Muscle of back (tissue), 11 donors: ENCODE data around the gene NDUFA13. TPM values are rescaled to one million over a fixed set of nuclear protein-coding genes. Genes with fewer than 3 reads are reported as not detected.

Experiments used
- DNase-seq, 3 donors: peaks; one replicate each; pipeline versions ENCODE4 v3.0.0 to v3.0.0-alpha.2; 2013
- polyA plus RNA-seq, 10 donors: library from polyadenylated mRNA; unstranded; fragments of 120-200 nt; gene quantifications; one replicate each; pipeline ENCODE4 v1.2.1, GENCODE V29; 2013; ENCODE audit not compliant: insufficient read length in 10 of 10

NDUFA13 gene
- polyA plus RNA-seq, 10 donors = 146 to 246 (median 175) TPM

DNA sequence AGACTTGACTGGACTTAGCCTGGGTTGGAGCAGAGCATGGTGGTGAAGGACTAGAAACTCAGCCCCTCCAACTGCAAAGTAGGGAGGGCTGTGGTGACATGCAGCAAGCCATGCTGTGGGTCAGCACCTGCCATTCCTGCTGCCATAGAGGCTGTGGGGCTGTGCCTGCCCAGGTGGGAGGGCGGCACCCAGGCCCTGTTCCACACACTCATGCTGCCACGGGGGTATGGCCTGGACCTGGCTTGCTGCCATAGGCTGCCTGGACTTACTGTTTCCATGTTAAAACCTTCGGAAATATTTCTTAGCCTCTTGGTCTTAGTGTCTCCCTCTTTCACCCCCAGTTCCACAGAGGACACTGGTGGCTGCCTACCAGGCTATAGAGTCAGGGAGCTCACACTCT lies 51.4 kb downstream of the NDUFA13 start:
- no peak for DNase-seq

DNA sequence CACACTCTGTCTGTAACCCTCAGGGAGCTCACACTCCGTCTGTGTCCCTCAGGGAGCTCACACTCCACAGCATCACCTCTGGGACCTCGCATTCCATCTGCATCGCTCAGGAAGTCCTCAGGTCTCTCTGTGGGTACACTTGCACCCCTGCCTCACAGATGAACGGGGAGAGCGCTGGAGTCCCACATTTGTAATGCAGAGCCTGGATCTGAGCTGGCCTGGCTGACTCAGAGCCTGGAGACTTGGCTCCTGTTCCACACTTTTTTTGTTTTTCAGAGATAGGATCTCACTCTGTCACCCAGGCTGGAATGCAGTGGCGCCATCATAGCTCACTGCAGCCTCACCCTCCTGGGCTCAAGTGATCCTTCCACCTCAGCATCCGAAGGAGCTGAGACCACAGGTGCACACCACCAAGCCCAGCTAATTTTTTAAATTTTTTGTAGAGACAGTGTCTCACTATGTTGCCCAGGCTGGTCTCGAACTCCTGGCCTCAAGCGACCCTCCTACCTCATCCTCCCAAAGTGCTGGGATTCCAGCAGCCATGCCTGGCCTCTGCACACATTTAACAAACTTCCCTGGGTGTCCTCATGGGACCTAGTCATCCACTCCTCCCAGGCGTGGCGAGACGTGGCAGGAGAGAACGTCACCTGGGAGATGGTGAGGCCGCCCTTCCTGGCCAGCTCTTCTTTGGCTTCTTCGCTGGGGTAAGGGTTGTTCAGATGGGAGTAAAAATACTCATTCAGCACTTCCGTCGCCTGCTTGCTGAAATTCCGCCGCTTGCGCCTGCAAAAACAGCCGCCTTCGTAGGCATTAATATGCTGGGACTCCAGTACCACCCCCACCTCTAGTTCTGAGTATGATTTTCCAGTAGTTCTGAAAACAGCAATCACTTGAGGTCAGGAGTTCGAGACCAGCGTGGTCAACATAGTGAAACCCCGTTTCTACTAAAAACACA lies 53.1 kb downstream of the NDUFA13 start:
- DNase-seq = no peak

DNA sequence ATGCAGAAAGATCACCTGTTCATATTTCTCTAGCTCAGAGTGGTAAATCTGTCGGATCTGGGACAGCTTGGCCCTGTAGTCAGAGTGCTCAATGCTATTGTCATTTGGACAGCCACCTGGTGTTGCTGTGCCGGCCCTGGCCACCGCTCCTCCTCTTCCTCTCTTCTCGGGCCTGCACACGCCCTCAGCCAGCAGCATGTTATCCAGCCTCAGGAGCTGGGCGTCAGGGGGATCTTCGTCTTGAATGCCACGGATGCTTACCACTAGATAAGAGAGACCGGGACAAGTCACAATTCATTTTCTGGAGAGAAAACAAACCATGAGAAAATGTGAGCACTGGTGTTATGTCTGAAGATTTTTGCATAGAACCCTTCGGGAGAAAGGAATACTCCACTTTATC lies 54.5 kb downstream of the NDUFA13 start:
- no peak for DNase-seq

GRCh38 chr19:19571071-19571786 lies 55.2 kb downstream of the NDUFA13 start:
- DNase-seq = no peak

DNA sequence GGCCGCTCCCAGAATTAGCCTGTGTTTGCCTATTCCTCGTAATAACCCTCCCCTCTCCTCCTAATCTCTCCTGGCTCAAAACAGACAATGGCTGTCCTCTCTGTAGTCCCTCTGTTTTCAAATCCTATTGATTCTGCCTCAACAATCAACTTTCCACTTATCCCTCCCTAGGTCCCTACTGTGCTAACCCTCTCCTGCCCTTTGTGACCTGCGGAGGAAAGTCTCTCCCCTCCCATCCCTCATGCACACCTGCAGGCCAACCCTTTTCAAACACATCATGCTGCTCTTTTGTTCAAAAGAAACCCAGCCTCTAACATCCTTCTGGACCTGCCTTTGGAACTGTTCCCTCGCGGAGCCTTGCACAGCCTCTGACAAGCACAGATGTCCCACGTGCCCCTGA lies 59.4 kb downstream of the NDUFA13 start:
- DNase-seq = no peak

Other genes starting within 250 kb of the NDUFA13 start
- gene TM6SF2, start 242.9 kb upstream of the NDUFA13 start, polyA plus RNA-seq = 1 to 10 TPM; 1.5 to 4.1 (median 2.0) TPM
- 10 to 100 TPM; 29.4 to 39.8 (median 33.2) TPM for gene SUGP1, start 195.7 kb upstream of the NDUFA13 start, polyA plus RNA-seq
- 10 to 100 TPM; 29.4 to 59.3 (median 37.9) TPM for gene MAU2, start 195.4 kb upstream of the NDUFA13 start, polyA plus RNA-seq
- 10 to 100 TPM; 44.1 to 57.1 (median 47.3) TPM for gene GATAD2A, start 110.5 kb upstream of the NDUFA13 start, polyA plus RNA-seq
- under 1 TPM; 0.29 to 0.75 (median 0.42) TPM for gene TSSK6, start 677 bp upstream of the NDUFA13 start, polyA plus RNA-seq
- gene YJEFN3, start 12.7 kb downstream of the NDUFA13 start, polyA plus RNA-seq = 10 to 100 TPM in 1 of 10 donors, 1 to 10 TPM in 9; 2.8 to 11.4 (median 5.8) TPM
- gene CILP2, start 22.0 kb downstream of the NDUFA13 start, polyA plus RNA-seq = 10 to 100 TPM in 1 of 10 donors, 1 to 10 TPM in 6, under 1 TPM in 3; 0.36 to 10.8 (median 3.6) TPM
- 1 to 10 TPM in 9 of 10 donors, under 1 TPM in 1; 0.87 to 3.0 (median 1.8) TPM for gene PBX4, start 102.5 kb downstream of the NDUFA13 start, polyA plus RNA-seq
- 10 to 100 TPM in 1 of 10 donors, 1 to 10 TPM in 9; 2.8 to 11.6 (median 4.6) TPM for gene LPAR2, start 112.0 kb downstream of the NDUFA13 start, polyA plus RNA-seq
- gene GMIP, start 127.4 kb downstream of the NDUFA13 start, polyA plus RNA-seq = 1 to 10 TPM; 1.9 to 4.9 (median 2.9) TPM
- gene ATP13A1, start 147.5 kb downstream of the NDUFA13 start, polyA plus RNA-seq = 10 to 100 TPM; 16.8 to 32.3 (median 26.9) TPM
- gene ZNF101, start 152.6 kb downstream of the NDUFA13 start, polyA plus RNA-seq = 1 to 10 TPM; 4.8 to 8.2 (median 6.9) TPM
- 1 to 10 TPM; 4.2 to 6.0 (median 5.2) TPM for gene ZNF14, start 216.9 kb downstream of the NDUFA13 start, polyA plus RNA-seq